SK-N-SH treated with all-trans-retinoic acid at 6 μM for 48 hours (cell line): ENCODE results near the gene SP140.

Source experiments
- ATAC-seq: fragments of 200-7000 bp; cut with Tn5 transposase; 3 replicates; pipeline ENCODE4 v1.9.1; 2020; ENCODE audit warnings: mild to moderate bottlenecking, moderate library complexity
- ARNTL ChIP-seq: fragments of 450-650 bp; formaldehyde crosslinking; IDR thresholded peaks from 2 replicates; pipeline ENCODE4 v1.5.0; 2020; ENCODE audit warnings: low read depth, mild to moderate bottlenecking, moderate library complexity, borderline replicate concordance
- CREB5 ChIP-seq: fragments of 250-450 bp; sonication (Bioruptor Pico); IDR thresholded peaks from 2 replicates; pipeline ENCODE4 v1.5.1; 2020; ENCODE audit warnings: low read depth, mild to moderate bottlenecking, moderate library complexity
- ESRRG ChIP-seq: fragments of 250-450 bp; sonication (Bioruptor Pico); IDR thresholded peaks from 2 replicates; pipeline ENCODE4 v1.6.1; 2021; ENCODE audit warnings: mild to moderate bottlenecking
- ISL1 ChIP-seq: fragments of 250-450 bp; sonication (Bioruptor Pico); IDR thresholded peaks from 2 replicates; pipeline ENCODE4 v2.1.2; 2022; ENCODE audit warnings: mild to moderate bottlenecking, moderate library complexity
- OSR1 ChIP-seq: fragments of 250-450 bp; sonication (Bioruptor Pico); IDR thresholded peaks from 2 replicates; pipeline ENCODE4 v1.8.0; 2022; ENCODE audit warnings: moderate library complexity, mild to moderate bottlenecking, inconsistent platforms
- PATZ1 ChIP-seq: fragments of 250-450 bp; sonication (Bioruptor Pico); IDR thresholded peaks from 2 replicates; pipeline ENCODE4 v1.8.0; 2020; ENCODE audit warnings: mild to moderate bottlenecking, moderate library complexity, borderline replicate concordance
- SNAI2 ChIP-seq: fragments of 250-450 bp; sonication (Bioruptor Pico); IDR thresholded peaks from 2 replicates; pipeline ENCODE4 v1.5.0; 2020; ENCODE audit warnings: mild to moderate bottlenecking, moderate library complexity
- TCF4 ChIP-seq: fragments of 250-450 bp; sonication (Bioruptor Pico); IDR thresholded peaks from 2 replicates; pipeline ENCODE4 v1.8.0; 2021; ENCODE audit warnings: mild to moderate bottlenecking, moderate library complexity, borderline replicate concordance
- TOX ChIP-seq: fragments of 250-450 bp; sonication (Bioruptor Pico); IDR thresholded peaks from 2 replicates; pipeline ENCODE4 v1.8.0; 2021; ENCODE audit warnings: mild to moderate bottlenecking, moderate library complexity, borderline replicate concordance
- TSHZ2 ChIP-seq: fragments of 250-450 bp; sonication (Bioruptor Pico); IDR thresholded peaks from 2 replicates; pipeline ENCODE4 v1.5.0; 2020; ENCODE audit warnings: mild to moderate bottlenecking, moderate library complexity
- ZFP30 ChIP-seq: fragments of 450-650 bp; formaldehyde crosslinking; IDR thresholded peaks from 2 replicates; pipeline ENCODE4 v1.5.0; 2022; ENCODE audit warnings: mild to moderate bottlenecking, moderate library complexity
- ZNF565 ChIP-seq: fragments of 450-650 bp; formaldehyde crosslinking; conservative IDR thresholded peaks from 2 replicates; pipeline ENCODE4 v1.5.0; 2020; ENCODE audit warnings: low read depth, mild to moderate bottlenecking, moderate library complexity
- ZNF8 ChIP-seq: fragments of 450-650 bp; formaldehyde crosslinking; IDR thresholded peaks from 2 replicates; pipeline ENCODE4 v1.5.0; 2020; ENCODE audit warnings: mild to moderate bottlenecking, moderate library complexity
- TF ChIP-seq, protein P1 (sequence below): fragments of 250-450 bp; sonication (Bioruptor Pico); IDR thresholded peaks from 2 replicates; pipeline ENCODE4 v1.8.0; 2021; ENCODE audit warnings: low read depth, mild to moderate bottlenecking, moderate library complexity, borderline replicate concordance
- TF ChIP-seq, protein P2 (sequence below): fragments of 250-450 bp; sonication (Bioruptor Pico); IDR thresholded peaks from 2 replicates; pipeline ENCODE4 v1.5.1; 2021; ENCODE audit warnings: mild to moderate bottlenecking, moderate library complexity

The SP140 gene

DNA sequence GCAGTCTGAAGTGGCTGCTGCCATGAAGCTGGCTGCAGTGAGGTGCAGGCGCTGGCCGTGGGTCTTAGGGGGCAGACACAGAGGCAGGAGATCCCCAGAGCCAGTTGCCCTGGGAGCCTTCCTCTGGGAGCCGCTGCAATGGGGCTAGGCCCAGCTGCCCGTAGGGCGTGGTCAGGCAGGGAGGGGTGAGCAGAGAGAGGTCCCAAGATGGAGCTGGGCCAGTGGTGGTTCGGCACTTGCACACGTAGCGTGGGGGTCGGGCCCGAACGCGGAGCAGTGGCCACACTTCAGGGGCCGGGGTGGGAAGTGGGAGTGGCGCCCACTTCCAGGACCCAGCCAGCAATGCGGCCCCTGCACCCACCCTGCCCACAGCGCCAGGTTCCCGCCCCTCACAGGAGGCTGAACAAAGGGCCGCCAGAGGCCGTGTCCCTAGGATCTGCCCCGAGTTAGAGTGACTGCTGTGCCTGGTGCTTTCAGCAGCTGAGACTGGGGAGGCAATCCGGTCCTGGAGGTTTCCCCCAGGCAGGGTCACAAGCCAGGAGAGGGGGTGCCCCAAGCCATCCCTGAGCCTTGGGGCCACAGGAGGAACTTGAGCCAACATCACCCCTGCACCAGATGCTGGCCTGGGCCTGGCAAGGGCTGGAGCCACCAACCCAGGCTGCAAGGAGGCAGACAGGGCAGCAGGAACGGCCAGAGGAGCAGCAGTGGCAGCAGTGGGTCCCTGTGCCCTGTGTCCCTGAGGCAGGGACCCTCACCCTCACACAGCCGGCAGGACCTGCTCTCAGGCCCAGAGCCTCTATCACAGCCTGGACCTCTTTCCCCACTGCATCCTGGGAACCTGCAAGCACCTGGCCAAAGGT is 80.1 kb downstream of the SP140 start:
- no peak for ATAC-seq
- TF ChIP-seq TCF4 (CRISPR knock-in tag), result no peak
- no peak for TF ChIP-seq ARNTL (CRISPR knock-in tag)
- no peak for TF ChIP-seq ZFP30 (CRISPR knock-in tag)
- TF ChIP-seq SNAI2 (CRISPR knock-in tag), result no peak
- TF ChIP-seq ISL1, result no peak
- TF ChIP-seq TSHZ2 (CRISPR knock-in tag), result no peak
- TF ChIP-seq CREB5 (CRISPR knock-in tag), result no peak
- TF ChIP-seq ZNF8 (CRISPR knock-in tag), result no peak
- TF ChIP-seq, protein P1, sequence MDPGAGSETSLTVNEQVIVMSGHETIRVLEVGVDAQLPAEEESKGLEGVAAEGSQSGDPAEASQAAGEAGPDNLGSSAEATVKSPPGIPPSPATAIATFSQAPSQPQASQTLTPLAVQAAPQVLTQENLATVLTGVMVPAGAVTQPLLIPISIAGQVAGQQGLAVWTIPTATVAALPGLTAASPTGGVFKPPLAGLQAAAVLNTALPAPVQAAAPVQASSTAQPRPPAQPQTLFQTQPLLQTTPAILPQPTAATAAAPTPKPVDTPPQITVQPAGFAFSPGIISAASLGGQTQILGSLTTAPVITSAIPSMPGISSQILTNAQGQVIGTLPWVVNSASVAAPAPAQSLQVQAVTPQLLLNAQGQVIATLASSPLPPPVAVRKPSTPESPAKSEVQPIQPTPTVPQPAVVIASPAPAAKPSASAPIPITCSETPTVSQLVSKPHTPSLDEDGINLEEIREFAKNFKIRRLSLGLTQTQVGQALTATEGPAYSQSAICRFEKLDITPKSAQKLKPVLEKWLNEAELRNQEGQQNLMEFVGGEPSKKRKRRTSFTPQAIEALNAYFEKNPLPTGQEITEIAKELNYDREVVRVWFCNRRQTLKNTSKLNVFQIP, result no peak
- TF ChIP-seq, protein P2, sequence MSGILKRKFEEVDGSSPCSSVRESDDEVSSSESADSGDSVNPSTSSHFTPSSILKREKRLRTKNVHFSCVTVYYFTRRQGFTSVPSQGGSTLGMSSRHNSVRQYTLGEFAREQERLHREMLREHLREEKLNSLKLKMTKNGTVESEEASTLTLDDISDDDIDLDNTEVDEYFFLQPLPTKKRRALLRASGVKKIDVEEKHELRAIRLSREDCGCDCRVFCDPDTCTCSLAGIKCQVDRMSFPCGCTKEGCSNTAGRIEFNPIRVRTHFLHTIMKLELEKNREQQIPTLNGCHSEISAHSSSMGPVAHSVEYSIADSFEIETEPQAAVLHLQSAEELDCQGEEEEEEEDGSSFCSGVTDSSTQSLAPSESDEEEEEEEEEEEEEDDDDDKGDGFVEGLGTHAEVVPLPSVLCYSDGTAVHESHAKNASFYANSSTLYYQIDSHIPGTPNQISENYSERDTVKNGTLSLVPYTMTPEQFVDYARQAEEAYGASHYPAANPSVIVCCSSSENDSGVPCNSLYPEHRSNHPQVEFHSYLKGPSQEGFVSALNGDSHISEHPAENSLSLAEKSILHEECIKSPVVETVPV (CRISPR knock-in tag), result no peak
- no peak for TF ChIP-seq OSR1 (CRISPR knock-in tag)
- TF ChIP-seq TOX, result no peak
- no peak for TF ChIP-seq ZNF565 (CRISPR knock-in tag)
- TF ChIP-seq ESRRG, result no peak

- TF ChIP-seq PATZ1 (no peak), ARNTL (CRISPR knock-in tag) (no peak), OSR1 (CRISPR knock-in tag) (no peak), TCF4 (CRISPR knock-in tag) (no peak)
- ATAC-seq, result no peak
Measured at GRCh38 chr2:230306474-230306873, 80.9 kb downstream of the SP140 start.

DNA sequence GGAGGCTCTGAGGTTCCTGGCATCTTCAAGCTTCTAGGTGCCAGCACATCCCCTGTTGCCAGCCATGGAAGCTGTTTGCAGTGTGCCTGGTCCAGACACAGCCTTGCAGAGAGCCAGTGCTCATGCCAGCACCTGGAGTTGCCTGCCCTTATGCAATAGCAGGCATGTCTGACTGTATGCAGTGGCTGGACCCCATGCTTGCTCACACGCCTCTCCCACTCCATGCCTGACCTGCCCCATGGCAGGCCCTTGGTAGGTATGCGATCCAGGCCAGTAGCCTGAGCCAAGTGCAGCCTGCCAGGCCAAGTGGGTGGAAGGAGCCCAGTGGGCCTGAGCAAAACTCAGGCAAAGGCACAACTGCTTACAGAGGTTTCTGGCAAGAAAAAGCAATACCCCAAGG is 81.9 kb downstream of the SP140 start:
- TF ChIP-seq PATZ1, result no peak
- TF ChIP-seq ZNF8 (CRISPR knock-in tag), result no peak

More for the DNA sequence above, 81.9 kb downstream of the SP140 start:
- ATAC-seq, result no peak
